ENCODE data around the gene TFEC. TPM values are rescaled to one million over a fixed set of nuclear protein-coding genes. Genes with fewer than 3 reads are reported as not detected.

Gene TFEC
- total RNA-seq, result under 0.01 and 0.07 TPM in 2 replicates

GRCh38 chr7:116030651-116031276 lies at the start of gene TFEC:
TFEC (minus strand) TSS chr7:116030763; CDS start chr7:115984441, 46,322 bp downstream.

Other genes with a start within 250 kb of the TFEC start
- 204 and 325 TPM in 2 replicates for gene TES, start 179.8 kb upstream of the TFEC start, total RNA-seq